Body of pancreas (tissue), 4 donors: ENCODE data around the gene TULP4.

Experiments
- CTCF ChIP-seq, 7 experiments: fragments of 450-650 bp in 4 of 7; fragments of 200-600 bp in 3 of 7; sonication (generic) in 3 of 7; IDR thresholded peaks; one replicate each; pipeline ENCODE4 v1.5.1; 2016 to 2019; ENCODE audit warnings: antibody characterized with exemption in 7 of 7
- POLR2A ChIP-seq, 3 donors: fragments of 450-650 bp; IDR thresholded peaks; one replicate each; pipeline ENCODE4 v1.6.1; 2016; ENCODE audit warnings: antibody characterized with exemption in 3 of 3, mild to moderate bottlenecking in 2 of 3

DNA sequence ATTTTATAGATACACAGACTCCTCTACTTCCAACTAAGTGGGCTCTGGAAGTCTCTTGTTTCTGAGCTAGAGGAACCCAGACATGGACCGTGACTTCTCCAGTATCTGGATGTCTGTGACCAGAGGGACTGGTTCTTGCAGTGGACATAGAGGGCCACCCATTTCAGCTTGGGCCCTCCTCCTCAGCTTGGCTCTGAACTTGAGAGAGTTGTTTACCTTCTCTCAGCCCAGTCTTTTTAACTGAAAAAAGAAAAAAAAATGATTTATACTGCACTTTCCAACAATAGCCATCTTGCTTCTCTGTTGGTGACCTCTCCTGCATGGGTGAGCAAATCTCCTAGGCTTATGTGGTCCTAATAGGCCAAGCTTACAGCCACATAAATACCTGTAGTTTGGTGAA is 187.3 kb downstream of the TULP4 start:
- no peak for TF ChIP-seq POLR2A (IDR thresholded peaks at IDR 0.05)
- TF ChIP-seq CTCF (IDR thresholded peaks at IDR 0.05), result no peak
